HL-60 (cell line): ENCODE measurements around the gene NFIA.

ENCODE experiments used
- GABPA ChIP-seq: IDR thresholded peaks from 2 replicates; pipeline ENCODE4 v1.6.1; 2012; ENCODE audit warnings: low read depth
- POLR2AphosphoS5 ChIP-seq: IDR thresholded peaks from 2 replicates; pipeline ENCODE4 v1.6.1; 2012; ENCODE audit warnings: low read depth
- SPI1 ChIP-seq: IDR thresholded peaks from 2 replicates; pipeline ENCODE4 v1.6.1; 2012; ENCODE audit warnings: low read depth, mild to moderate bottlenecking, borderline replicate concordance
- TF ChIP-seq, protein P1 (sequence below): IDR thresholded peaks from one replicate; pipeline ENCODE4 v1.5.1; 2011; ENCODE audit warnings: low read length, control low read depth, inconsistent platforms; ENCODE audit not compliant: insufficient read depth
- TF ChIP-seq, protein P2 (sequence below): IDR thresholded peaks from 2 replicates; pipeline ENCODE4 v1.6.1; 2012; ENCODE audit warnings: low read depth; ENCODE audit not compliant: insufficient replicate concordance

DNA sequence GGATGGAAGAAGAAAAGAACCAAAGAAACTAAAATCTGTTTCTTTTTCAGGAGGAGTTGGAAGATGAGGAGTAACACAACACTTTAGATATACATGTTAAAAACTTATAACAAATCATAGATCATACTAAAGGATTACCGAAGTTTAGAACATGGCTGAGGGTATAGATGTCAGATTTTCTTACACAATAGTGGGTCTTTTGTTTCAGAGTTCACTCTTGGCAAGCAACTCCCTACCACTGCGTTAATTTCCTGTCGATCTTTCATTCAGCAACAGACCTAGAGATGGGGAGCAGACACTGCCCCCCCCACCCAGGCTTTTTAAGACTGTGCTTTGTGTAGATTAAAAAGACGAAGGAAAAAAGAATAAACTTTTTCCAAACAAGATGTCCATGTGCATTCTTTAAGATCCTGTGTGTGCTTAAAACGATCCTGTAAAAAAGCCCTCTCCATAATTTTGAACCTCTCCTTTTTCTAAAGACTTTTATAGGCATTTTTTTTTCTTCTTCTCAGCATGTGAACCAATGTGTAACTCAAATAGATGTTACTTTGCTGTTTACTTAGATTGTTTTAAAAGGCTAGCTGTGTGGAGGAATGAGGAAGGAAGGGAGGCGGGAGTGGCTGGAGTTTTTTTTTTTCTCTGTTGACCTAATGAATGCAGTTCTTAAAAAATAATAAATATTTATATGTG, 50.4 kb downstream of the NFIA start:
- TF ChIP-seq, protein P1, sequence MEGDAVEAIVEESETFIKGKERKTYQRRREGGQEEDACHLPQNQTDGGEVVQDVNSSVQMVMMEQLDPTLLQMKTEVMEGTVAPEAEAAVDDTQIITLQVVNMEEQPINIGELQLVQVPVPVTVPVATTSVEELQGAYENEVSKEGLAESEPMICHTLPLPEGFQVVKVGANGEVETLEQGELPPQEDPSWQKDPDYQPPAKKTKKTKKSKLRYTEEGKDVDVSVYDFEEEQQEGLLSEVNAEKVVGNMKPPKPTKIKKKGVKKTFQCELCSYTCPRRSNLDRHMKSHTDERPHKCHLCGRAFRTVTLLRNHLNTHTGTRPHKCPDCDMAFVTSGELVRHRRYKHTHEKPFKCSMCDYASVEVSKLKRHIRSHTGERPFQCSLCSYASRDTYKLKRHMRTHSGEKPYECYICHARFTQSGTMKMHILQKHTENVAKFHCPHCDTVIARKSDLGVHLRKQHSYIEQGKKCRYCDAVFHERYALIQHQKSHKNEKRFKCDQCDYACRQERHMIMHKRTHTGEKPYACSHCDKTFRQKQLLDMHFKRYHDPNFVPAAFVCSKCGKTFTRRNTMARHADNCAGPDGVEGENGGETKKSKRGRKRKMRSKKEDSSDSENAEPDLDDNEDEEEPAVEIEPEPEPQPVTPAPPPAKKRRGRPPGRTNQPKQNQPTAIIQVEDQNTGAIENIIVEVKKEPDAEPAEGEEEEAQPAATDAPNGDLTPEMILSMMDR: no peak
- TF ChIP-seq, protein P2, sequence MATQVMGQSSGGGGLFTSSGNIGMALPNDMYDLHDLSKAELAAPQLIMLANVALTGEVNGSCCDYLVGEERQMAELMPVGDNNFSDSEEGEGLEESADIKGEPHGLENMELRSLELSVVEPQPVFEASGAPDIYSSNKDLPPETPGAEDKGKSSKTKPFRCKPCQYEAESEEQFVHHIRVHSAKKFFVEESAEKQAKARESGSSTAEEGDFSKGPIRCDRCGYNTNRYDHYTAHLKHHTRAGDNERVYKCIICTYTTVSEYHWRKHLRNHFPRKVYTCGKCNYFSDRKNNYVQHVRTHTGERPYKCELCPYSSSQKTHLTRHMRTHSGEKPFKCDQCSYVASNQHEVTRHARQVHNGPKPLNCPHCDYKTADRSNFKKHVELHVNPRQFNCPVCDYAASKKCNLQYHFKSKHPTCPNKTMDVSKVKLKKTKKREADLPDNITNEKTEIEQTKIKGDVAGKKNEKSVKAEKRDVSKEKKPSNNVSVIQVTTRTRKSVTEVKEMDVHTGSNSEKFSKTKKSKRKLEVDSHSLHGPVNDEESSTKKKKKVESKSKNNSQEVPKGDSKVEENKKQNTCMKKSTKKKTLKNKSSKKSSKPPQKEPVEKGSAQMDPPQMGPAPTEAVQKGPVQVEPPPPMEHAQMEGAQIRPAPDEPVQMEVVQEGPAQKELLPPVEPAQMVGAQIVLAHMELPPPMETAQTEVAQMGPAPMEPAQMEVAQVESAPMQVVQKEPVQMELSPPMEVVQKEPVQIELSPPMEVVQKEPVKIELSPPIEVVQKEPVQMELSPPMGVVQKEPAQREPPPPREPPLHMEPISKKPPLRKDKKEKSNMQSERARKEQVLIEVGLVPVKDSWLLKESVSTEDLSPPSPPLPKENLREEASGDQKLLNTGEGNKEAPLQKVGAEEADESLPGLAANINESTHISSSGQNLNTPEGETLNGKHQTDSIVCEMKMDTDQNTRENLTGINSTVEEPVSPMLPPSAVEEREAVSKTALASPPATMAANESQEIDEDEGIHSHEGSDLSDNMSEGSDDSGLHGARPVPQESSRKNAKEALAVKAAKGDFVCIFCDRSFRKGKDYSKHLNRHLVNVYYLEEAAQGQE: no peak
- TF ChIP-seq POLR2AphosphoS5 (no peak), SPI1 (no peak), GABPA (no peak)
